NCI-H446 (cell line): Measurements from ENCODE around the gene COLEC11.

Source experiments
- DNase-seq, 2 experiments: peaks; one replicate each; lab custom pipeline; 2025; lab: John Stamatoyannopoulos, UW

The COLEC11 gene

DNA sequence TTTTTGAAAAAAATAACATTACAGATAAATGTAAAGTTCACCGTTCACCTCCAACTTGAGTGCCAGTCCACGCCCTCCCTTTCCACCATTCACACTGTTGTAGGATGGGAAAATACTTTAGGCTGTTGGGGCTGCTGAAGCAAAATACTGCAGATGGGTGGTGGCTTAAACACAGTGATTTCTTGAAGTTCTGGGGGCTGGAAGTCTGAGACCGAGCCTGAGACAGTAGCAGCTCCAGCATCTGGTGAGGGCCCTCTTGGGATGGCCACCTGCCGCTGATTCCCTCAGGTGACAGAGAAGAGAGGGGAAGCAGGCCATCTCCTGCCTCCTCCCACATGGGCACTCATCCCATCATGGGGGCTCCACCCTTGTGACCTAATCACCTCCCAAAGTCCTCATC, 80.8 kb downstream of the COLEC11 start:
- DNase-seq, result no peak

DNA sequence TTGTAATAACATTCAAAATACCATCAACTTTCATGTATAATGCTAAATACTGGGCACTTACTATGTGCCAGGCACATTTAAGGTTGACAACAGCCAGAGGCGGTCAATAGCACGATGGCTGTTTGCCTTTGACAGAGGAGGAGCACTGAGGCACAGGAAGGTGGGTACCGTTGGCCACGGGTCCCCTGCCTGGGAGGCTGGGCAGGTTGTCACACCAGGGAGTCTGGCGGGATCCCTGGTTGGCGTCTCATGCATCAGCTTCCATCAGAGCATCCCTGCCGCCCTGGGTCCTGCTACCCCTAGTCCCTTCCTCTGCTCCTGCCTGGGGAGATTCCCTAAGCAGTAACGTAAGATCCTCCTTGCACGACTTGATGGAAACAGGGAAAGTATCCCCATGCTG, 82.5 kb downstream of the COLEC11 start:
- no peak for DNase-seq

DNA sequence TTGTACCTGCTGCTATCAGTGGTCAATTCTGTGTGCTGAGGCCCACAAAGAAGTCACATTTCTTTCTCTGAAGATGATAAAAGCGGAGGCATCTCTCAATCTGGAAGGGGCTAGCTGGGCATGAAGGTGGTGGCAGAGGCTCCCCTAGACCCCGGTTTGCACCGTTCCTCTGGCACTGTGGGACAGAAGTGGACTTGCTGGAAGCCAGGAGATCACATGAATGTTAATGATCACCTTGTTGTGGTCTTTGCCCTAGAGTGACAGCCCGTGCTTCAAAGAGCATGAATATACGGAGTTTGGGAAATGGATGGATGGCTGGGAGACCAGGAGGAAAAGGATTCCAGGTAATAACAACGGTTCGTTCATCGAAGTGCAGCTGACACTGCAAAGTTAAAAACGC, 83.3 kb downstream of the COLEC11 start:
- DNase-seq, result no peak

DNA sequence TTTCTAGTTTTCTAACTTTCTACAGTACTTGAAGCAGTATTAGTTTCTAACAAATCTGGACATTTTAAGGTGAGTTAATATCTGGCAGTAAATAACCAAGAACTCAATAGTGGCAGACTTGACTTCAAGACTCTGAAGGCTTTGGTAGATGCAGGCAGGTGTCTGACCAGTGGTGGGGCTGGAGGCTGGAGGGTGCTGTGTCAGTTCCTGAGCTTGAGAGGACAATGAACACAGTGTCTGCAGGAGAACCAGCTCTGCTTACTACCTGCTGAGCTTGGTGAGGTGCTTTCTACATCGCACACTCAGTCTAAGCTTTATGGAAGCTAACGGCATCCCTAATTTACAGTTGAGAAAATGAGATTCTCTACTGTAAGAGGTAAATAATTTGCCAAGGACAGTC, 84.3 kb downstream of the COLEC11 start:
- no peak for DNase-seq

DNA sequence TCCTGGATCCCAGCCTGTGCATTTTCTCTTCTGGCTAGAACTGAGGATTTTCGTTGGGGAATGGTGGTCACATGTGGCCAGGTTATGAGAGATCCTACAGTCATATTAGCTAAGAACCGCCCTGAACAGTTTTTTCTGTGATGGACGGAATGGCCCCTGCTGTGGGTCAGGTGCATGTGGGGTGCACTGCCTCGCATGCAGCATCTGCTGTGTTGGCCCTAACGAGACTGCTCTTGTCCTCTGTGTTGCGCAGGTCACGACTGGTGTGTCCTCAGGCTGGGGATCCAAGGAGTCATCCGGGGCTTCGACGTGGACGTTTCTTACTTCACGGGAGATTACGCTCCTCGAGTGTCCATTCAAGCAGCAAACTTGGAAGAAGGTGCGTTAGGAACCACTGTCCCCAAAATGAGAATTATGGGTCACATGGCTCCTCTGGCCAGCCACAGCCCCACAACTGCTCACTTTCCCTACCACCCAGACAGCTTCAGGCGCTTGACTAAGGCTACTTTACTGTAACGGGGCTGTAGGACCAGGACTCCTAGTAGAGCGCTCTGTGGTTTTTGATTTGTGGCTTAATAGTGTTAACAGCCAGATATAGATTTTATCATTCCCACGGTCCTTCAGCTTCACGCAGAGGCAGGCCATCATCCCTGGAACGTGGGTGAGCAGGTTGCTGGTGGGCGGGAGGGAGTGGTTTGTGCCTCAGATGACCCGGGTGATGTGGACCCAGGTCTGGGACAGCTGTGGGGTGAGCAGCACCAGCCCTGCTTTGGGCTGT, 84.9 kb downstream of the COLEC11 start:
- no peak for DNase-seq

DNA sequence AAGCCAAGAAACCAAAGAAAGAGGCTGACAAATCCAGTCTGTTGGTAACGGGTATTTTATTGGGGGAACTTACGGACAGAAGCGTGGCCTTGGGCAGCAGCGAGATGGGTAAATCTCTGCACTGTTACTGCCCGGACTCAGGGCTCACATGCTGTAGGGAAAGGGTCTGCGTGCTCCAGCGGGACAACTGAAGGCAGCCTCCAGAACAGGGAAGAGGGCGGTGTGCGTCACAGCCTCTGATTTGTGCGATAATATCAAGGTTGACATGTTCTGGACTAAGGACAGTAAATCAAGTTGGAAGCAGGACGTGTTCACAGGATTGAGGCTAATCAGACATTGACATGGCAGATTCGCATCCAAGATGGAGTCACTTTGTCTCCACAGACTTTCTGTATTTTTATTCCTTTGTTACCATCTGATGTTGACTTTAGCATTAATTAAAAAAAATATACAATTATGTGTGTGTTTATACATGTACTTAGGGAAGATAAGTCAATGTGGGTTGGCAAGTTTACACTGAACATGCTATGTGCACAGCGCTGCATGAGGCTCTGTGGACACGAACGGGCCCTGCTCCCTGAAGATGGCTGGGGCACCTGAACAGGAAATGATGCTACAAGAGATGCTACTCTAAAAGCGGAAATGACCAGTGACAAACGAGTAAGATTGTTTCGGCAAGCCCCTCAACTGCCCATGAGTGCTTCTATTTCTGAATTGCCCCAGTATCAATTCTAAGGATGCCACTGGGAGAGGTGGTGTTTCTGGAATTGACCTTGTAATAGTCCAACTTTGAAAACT, 85.8 kb downstream of the COLEC11 start:
- no peak for DNase-seq

DNA sequence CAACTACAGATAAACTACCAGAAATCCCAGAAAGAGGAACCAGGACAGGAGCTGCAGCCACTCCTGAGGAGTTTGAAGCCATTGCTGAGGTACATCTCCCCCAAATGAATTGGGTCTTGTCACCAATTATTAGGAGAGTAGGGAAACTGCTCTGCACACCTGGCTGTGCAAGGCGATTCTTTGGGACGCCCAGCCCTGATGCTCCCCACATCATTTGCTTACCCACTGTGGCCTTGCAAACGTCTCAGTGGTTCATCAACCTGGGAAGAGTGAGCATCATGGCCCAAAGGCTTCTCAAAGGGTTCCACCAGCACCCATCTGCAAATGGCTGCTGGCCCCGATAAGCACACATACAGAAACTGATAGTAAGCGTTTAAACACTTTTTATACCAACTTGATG, 86.7 kb downstream of the COLEC11 start:
- DNase-seq, result no peak

DNA sequence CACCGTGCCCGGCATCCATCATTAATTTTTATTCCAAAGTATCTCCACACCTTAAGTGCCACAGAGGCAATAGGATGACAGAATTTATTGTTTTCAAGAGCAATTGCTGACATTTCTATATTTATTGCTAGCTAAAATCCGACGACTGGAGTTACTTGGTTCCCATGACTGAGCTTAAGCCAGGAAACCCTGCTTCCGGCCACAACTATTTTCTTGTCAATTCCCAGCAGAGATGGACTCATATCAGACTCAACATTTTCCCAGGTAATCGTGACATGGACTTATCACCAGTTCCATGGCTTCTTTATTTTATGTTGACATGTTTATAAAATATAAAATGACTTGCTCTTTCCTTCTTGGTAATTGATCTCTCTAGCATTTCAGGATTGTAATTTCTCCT, 87.9 kb downstream of the COLEC11 start:
- no peak for DNase-seq

DNA sequence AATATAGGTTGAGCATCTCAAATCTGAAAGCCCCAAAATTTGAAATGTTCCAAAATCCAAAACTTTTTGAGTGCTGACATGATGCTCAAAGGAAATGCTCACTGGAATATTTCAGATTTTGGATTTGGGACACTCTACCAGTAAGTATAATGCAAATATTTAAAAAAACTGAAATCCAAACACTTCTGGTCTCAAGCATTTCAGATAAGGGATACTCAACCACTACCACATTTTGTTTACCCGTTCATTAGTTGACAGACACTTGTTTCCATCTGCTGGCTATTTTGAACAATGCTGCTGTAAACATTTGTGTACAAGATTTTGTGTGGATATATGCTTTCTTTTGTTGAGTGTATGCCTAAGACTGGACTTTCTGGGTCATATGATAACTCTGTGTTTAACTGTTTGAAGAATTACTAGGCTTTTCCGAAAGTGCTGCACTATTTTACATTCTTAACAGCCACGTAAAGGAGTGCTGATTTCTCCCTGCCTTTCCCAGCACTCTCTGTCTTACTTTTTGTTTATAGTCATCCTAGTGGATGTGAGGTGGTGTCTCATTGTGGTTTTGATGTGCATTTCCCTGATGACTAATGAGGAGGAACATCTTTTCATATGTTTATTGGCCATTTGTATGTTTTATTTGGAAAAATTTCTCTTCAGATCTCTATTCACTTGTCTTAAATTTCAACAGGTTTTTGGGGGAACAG, 89.0 kb downstream of the COLEC11 start:
- no peak for DNase-seq

DNA sequence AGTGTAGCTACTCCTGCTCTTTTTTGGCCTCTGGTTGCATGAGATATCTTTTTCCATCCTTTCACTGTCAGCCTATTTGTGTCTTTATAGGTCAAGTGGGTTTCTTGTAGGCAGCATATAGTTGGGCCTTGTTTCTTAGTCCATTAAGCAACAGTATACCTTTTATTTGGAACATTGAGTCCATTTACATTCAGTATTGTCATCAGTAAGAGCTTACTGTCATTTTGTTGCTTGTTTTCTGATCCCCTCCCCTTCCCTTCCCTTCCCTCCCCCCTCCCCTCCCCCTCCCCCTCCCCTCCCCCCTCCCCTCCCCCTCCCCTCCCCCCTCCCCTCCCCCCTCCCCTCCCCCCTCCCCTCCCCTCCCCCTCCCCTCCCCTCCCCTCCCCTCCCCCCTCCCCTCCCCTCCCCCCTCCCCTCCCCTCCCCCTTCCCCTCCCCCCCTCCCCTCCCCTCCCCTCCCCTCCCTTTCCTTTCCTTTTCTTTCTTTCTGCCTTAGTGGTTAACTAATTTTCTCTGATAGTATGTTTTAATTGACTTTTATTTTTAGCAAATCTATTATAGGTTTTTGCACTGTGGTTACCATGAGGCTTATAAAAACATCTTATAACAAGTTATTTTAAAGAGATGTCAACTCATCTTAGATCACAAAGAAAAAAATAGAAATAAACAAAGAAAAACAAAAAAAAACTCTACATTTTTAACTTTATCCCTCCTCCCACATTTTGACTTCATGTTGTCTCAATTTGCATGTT, 95.3 kb downstream of the COLEC11 start:
- no peak for DNase-seq

DNA sequence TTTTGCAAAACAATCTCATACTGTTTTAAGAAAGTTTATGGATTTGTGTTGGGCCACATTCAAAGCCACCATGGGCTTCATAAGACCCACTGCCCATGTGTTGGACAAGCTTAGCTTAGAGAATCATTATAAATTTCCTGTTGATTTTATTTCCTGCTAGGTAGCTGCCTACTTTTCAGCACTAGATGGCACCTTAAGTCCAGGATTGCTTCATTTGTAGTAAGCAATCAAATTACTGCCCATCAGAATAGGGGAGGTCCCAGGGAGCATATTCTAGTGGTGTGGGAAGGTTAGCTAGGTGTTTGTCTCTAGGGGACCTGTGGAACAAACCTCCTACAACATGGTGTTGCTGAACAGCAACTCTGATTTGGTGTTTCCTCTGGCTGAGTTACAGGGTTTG, 97.5 kb downstream of the COLEC11 start:
- DNase-seq, result peak in 1 of 2 experiments; percentile 37
